ENCODE measurements around the gene DUT.

DNA sequence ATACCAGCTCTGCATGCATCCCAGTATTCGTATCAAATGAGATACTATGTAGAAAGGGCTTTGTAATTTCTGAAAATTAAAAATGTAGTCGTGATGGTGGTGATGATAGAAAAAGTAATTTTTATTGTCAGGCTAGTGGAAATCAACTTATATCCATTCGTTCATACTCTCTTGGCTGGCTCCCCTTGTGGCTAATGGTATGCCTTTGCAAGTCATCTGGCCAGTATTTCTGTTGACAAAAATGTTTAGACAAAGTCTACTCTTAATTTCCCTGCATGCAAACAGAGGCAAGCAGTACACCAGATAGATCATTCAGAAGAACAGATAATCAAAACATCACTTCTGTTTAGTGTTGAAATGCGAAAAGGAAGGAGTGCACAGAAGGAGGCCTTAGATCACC is 49.6 kb upstream of the DUT start:
- TF ChIP-seq, protein P1, sequence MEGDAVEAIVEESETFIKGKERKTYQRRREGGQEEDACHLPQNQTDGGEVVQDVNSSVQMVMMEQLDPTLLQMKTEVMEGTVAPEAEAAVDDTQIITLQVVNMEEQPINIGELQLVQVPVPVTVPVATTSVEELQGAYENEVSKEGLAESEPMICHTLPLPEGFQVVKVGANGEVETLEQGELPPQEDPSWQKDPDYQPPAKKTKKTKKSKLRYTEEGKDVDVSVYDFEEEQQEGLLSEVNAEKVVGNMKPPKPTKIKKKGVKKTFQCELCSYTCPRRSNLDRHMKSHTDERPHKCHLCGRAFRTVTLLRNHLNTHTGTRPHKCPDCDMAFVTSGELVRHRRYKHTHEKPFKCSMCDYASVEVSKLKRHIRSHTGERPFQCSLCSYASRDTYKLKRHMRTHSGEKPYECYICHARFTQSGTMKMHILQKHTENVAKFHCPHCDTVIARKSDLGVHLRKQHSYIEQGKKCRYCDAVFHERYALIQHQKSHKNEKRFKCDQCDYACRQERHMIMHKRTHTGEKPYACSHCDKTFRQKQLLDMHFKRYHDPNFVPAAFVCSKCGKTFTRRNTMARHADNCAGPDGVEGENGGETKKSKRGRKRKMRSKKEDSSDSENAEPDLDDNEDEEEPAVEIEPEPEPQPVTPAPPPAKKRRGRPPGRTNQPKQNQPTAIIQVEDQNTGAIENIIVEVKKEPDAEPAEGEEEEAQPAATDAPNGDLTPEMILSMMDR (conservative IDR thresholded peaks at IDR 0.05; ENCODE audit: low read length) = no peak
- TF ChIP-seq EZH2phosphoT487 (IDR thresholded peaks at IDR 0.05; ENCODE audit: borderline replicate concordance, low read depth, low read length) = no peak
